Stimulated activated CD8-positive, alpha-beta memory T cell treated with anti-CD3 and anti-CD28 coated beads, Interleukin-7, amount 100 ng/mL, for 48 hours (primary cell): ENCODE measurements around the gene FOXJ2.
"Not testable (repeated sequence)": the region's sequence is repeated elsewhere in the genome, so short reads cannot be mapped to it uniquely, and the experiment has no call there.

Experiments
- DNase-seq, 2 donors: peaks; one replicate each; pipeline ENCODE4 v3.0.0-alpha.2; 2020; ENCODE audit warnings: low read depth in 1 of 2; ENCODE audit errors: extremely low read depth in 1 of 2

Gene FOXJ2

GRCh38 chr12:8032242-8033152 is at the start of gene FOXJ2:
FOXJ2 (plus strand) TSS chr12:8032716; CDS start chr12:8039833, 7,117 bp downstream.
- DNase-seq, result no peak

GRCh38 chr12:7983019-7983418 is 49.5 kb upstream of the FOXJ2 start:
- DNase-seq, result not testable (repeated sequence)

GRCh38 chr12:7983460-7983859 is 49.1 kb upstream of the FOXJ2 start:
- DNase-seq, result not testable (repeated sequence)

- no peak for DNase-seq
Measured at GRCh38 chr12:7984900-7985299, 47.6 kb upstream of the FOXJ2 start.

GRCh38 chr12:7985802-7986418 is 46.6 kb upstream of the FOXJ2 start:
- no peak for DNase-seq

GRCh38 chr12:7989827-7990491 is 42.6 kb upstream of the FOXJ2 start:
- DNase-seq, result peak; percentile 57 to 78

- DNase-seq, result no peak
Measured at GRCh38 chr12:7991535-7991934, 41.0 kb upstream of the FOXJ2 start.

- DNase-seq, result no peak
Measured at GRCh38 chr12:7994731-7995205, 37.7 kb upstream of the FOXJ2 start.

- DNase-seq, result peak; percentile 58 to 88
Measured at GRCh38 chr12:7995266-7995963, 37.1 kb upstream of the FOXJ2 start.

GRCh38 chr12:8000827-8001226 is 31.7 kb upstream of the FOXJ2 start:
- peak in 1 of 2 donors; percentile 30 for DNase-seq

GRCh38 chr12:8001496-8001895 is 31.0 kb upstream of the FOXJ2 start:
- not testable (repeated sequence) for DNase-seq

- not testable (repeated sequence) for DNase-seq
Measured at GRCh38 chr12:8004897-8005296, 27.6 kb upstream of the FOXJ2 start.

- DNase-seq, result no peak
Measured at GRCh38 chr12:8011331-8011730, 21.2 kb upstream of the FOXJ2 start.

GRCh38 chr12:8012651-8013309 is 19.7 kb upstream of the FOXJ2 start:
- DNase-seq, result no peak

- DNase-seq, result no peak
Measured at GRCh38 chr12:8014836-8015235, 17.7 kb upstream of the FOXJ2 start.

- DNase-seq, result not testable (repeated sequence)
Measured at GRCh38 chr12:8018213-8018612, 14.3 kb upstream of the FOXJ2 start.

- no peak for DNase-seq
Measured at GRCh38 chr12:8018666-8019581, 13.6 kb upstream of the FOXJ2 start.

- peak; percentile 80 to 96 for DNase-seq
Measured at GRCh38 chr12:8026291-8026900, 6.1 kb upstream of the FOXJ2 start.

- no peak for DNase-seq
Measured at GRCh38 chr12:8027856-8028255, 4.7 kb upstream of the FOXJ2 start.
